HepG2 (cell line): ENCODE data around the gene CLDN7. TPM values are rescaled to one million over a fixed set of nuclear protein-coding genes. Genes with fewer than 3 reads are reported as not detected.

Experiments used
- DNMT3B ChIP-seq: conservative IDR thresholded peaks from 2 replicates; pipeline ENCODE4 v1.6.1; 2016; ENCODE audit warnings: missing biosample characterization, control low read depth
- ELF3 ChIP-seq: IDR thresholded peaks from 2 replicates; pipeline ENCODE4 v1.6.1; 2016; ENCODE audit warnings: missing genetic modification reagents, missing compliant biosample characterization
- JARID2 ChIP-seq: sonication (generic); formaldehyde crosslinking; IDR thresholded peaks from 2 replicates; pipeline ENCODE4 v1.8.1; 2023; ENCODE audit warnings: missing genetic modification reagents, inconsistent platforms; ENCODE audit not compliant: insufficient replicate concordance
- NFKB2 ChIP-seq: sonication (generic); formaldehyde crosslinking; IDR thresholded peaks from 2 replicates; pipeline ENCODE4 v1.4.0; 2020; ENCODE audit warnings: missing genetic modification reagents, borderline replicate concordance
- PTBP1 ChIP-seq: fragments of 200-400 bp; formaldehyde crosslinking; IDR thresholded peaks from 2 replicates; pipeline ENCODE4 v1.6.1; 2018; ENCODE audit warnings: low read length, low read depth; ENCODE audit not compliant: poor library complexity, severe bottlenecking
- RFXANK ChIP-seq: IDR thresholded peaks from 2 replicates; pipeline ENCODE4 v1.6.1; 2016
- SATB2 ChIP-seq: sonication (generic); formaldehyde crosslinking; IDR thresholded peaks from 2 replicates; pipeline ENCODE4 v1.5.0; 2020; ENCODE audit warnings: missing genetic modification reagents
- SMARCE1 ChIP-seq: fragments of 450-650 bp; IDR thresholded peaks from 2 replicates; pipeline ENCODE4 v1.6.1; 2017; ENCODE audit warnings: borderline replicate concordance
- TEAD2 ChIP-seq: sonication (generic); formaldehyde crosslinking; IDR thresholded peaks from 2 replicates; pipeline ENCODE4 v1.9.0; 2021; ENCODE audit warnings: missing genetic modification reagents
- ZMYM2 ChIP-seq: sonication (generic); formaldehyde crosslinking; IDR thresholded peaks from 2 replicates; pipeline ENCODE4 v1.8.0; 2022; ENCODE audit warnings: mild to moderate bottlenecking, missing genetic modification reagents
- ZNF501 ChIP-seq: sonication (generic); formaldehyde crosslinking; IDR thresholded peaks from 2 replicates; pipeline ENCODE4 v1.5.1; 2020; ENCODE audit warnings: mild to moderate bottlenecking, moderate library complexity, missing genetic modification reagents
- ZNF567 ChIP-seq: sonication (generic); formaldehyde crosslinking; IDR thresholded peaks from 2 replicates; pipeline ENCODE4 v1.8.1; 2023; ENCODE audit warnings: mild to moderate bottlenecking, missing genetic modification reagents, borderline replicate concordance
- ZNF615 ChIP-seq: sonication (generic); formaldehyde crosslinking; IDR thresholded peaks from 2 replicates; pipeline ENCODE4 v1.5.0; 2020; ENCODE audit warnings: mild to moderate bottlenecking, missing genetic modification reagents, borderline replicate concordance
- ZSCAN22 ChIP-seq: sonication (generic); formaldehyde crosslinking; IDR thresholded peaks from 2 replicates; pipeline ENCODE4 v1.4.0; 2020; ENCODE audit warnings: mild to moderate bottlenecking, missing genetic modification reagents
- polyA plus RNA-seq, 8 experiments: library from polyadenylated mRNA; depleted of rRNA in 3 of 8; stranded (reverse) in 7 of 8; unstranded in 1 of 8; fragments of >200 nt; fragmentation: Illumina TruSeq in 4 of 8; extraction: Trizol in 4 of 8; gene quantifications; 2 replicates each; pipeline versions ENCODE4 v1.2.1 to v1.2.3, GENCODE V29; 2011 to 2016; ENCODE audit warnings: low read depth in 4 of 8, missing spikeins in 1 of 8, mixed read lengths in 1 of 8; ENCODE audit not compliant: insufficient read depth in 1 of 8
- total RNA-seq, 5 experiments: library from RNA; depleted of rRNA; stranded (reverse); fragments of >200 nt; fragmentation: Illumina TruSeq; extraction: Trizol; gene quantifications; 2 replicates each; pipeline ENCODE4 v1.2.3, GENCODE V29; 2016; ENCODE audit warnings: low read depth in 1 of 5
- TF ChIP-seq, protein P1 (sequence below): sonication (generic); formaldehyde crosslinking; IDR thresholded peaks from 2 replicates; pipeline ENCODE4 v1.8.1; 2022; ENCODE audit warnings: low read depth, mild to moderate bottlenecking, missing genetic modification reagents
- TF ChIP-seq, protein P2 (sequence below): sonication (generic); formaldehyde crosslinking; IDR thresholded peaks from 2 replicates; pipeline ENCODE4 v1.5.0; 2020; ENCODE audit warnings: missing genetic modification reagents
- TF ChIP-seq, protein P3 (sequence below): sonication (generic); formaldehyde crosslinking; IDR thresholded peaks from 2 replicates; pipeline ENCODE4 v1.5.0; 2020; ENCODE audit warnings: mild to moderate bottlenecking, low read depth, missing genetic modification reagents, borderline replicate concordance
- TF ChIP-seq, protein P4 (sequence below): sonication (generic); formaldehyde crosslinking; IDR thresholded peaks from 2 replicates; pipeline ENCODE4 v1.8.1; 2023; ENCODE audit warnings: mild to moderate bottlenecking, missing genetic modification reagents
- TF ChIP-seq, protein P5 (sequence below): sonication (generic); formaldehyde crosslinking; IDR thresholded peaks from 2 replicates; pipeline ENCODE4 v1.4.0; 2020; ENCODE audit warnings: missing genetic modification reagents, borderline replicate concordance

CLDN7 gene
- total and polyA plus RNA-seq, 2 of the 13 experiments (the other 11 are each of a cell fraction or from before 2014, with no cell fraction given): not detected

DNA sequence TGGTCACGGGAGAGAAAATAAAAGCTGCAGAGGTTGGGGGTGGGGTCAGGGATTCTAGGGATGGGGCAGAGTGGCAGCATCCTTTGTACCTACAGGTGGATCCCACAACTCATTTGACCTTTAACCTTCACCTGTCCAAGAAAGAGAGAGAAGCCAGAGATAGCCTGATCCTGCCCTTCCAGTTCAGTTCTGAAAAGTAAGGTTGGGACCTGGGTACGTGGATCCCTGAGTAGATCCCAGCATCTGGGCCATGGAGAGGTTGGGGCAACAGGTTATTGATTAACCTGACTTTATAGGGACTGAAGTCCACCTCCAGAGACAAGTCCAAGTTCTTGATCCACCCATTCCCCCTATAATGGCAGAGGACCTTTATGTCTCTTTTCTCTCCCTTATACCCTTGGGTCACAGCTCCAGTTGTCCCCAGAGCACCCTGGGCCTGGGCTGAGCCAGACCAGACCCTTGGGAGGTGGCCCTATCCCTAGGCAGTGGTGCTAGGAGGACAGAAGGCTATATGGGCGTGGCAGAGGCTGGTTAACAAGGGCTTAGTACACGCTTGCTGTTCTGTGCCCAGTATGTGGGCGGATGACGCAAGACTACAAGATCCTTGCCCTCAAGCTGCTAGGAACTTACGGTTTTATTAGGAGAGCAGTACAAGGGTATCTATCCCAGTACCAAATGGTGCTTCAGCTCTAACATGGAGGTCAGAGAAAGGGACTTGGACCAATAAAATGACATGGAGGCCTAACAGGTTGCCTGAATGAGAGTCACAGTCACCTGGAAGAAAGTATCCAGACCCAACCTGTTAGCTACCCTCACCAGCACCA, 3.3 kb downstream of the CLDN7 start (continued):
- TF ChIP-seq, protein P1, sequence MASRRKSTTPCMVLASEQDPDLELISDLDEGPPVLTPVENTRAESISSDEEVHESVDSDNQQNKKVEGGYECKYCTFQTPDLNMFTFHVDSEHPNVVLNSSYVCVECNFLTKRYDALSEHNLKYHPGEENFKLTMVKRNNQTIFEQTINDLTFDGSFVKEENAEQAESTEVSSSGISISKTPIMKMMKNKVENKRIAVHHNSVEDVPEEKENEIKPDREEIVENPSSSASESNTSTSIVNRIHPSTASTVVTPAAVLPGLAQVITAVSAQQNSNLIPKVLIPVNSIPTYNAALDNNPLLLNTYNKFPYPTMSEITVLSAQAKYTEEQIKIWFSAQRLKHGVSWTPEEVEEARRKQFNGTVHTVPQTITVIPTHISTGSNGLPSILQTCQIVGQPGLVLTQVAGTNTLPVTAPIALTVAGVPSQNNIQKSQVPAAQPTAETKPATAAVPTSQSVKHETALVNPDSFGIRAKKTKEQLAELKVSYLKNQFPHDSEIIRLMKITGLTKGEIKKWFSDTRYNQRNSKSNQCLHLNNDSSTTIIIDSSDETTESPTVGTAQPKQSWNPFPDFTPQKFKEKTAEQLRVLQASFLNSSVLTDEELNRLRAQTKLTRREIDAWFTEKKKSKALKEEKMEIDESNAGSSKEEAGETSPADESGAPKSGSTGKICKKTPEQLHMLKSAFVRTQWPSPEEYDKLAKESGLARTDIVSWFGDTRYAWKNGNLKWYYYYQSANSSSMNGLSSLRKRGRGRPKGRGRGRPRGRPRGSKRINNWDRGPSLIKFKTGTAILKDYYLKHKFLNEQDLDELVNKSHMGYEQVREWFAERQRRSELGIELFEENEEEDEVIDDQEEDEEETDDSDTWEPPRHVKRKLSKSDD (CRISPR knock-in tag): no peak
- TF ChIP-seq ZMYM2 (CRISPR knock-in tag) (no peak), ZNF501 (peak; percentile 76), ZSCAN22 (CRISPR knock-in tag) (no peak), TEAD2 (CRISPR knock-in tag) (no peak), SATB2 (CRISPR knock-in tag) (no peak), JARID2 (CRISPR knock-in tag) (no peak), ZNF567 (CRISPR knock-in tag) (no peak), DNMT3B (0 out of 2 replicates have a peak, but pooled peaks have one; percentile 23), ZNF615 (CRISPR knock-in tag) (no peak), SMARCE1 (no peak), NFKB2 (no peak), PTBP1 (no peak), ELF3 (0 out of 2 replicates have a peak, but pooled peaks have one; percentile 8), RFXANK (CRISPR knock-in tag) (no peak)
- TF ChIP-seq, protein P2, sequence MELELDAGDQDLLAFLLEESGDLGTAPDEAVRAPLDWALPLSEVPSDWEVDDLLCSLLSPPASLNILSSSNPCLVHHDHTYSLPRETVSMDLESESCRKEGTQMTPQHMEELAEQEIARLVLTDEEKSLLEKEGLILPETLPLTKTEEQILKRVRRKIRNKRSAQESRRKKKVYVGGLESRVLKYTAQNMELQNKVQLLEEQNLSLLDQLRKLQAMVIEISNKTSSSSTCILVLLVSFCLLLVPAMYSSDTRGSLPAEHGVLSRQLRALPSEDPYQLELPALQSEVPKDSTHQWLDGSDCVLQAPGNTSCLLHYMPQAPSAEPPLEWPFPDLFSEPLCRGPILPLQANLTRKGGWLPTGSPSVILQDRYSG: no peak
- TF ChIP-seq, protein P3, sequence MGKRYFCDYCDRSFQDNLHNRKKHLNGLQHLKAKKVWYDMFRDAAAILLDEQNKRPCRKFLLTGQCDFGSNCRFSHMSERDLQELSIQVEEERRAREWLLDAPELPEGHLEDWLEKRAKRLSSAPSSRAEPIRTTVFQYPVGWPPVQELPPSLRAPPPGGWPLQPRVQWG: no peak
- TF ChIP-seq, protein P4, sequence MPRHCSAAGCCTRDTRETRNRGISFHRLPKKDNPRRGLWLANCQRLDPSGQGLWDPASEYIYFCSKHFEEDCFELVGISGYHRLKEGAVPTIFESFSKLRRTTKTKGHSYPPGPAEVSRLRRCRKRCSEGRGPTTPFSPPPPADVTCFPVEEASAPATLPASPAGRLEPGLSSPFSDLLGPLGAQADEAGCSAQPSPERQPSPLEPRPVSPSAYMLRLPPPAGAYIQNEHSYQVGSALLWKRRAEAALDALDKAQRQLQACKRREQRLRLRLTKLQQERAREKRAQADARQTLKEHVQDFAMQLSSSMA (CRISPR knock-in tag): no peak
- TF ChIP-seq, protein P5, sequence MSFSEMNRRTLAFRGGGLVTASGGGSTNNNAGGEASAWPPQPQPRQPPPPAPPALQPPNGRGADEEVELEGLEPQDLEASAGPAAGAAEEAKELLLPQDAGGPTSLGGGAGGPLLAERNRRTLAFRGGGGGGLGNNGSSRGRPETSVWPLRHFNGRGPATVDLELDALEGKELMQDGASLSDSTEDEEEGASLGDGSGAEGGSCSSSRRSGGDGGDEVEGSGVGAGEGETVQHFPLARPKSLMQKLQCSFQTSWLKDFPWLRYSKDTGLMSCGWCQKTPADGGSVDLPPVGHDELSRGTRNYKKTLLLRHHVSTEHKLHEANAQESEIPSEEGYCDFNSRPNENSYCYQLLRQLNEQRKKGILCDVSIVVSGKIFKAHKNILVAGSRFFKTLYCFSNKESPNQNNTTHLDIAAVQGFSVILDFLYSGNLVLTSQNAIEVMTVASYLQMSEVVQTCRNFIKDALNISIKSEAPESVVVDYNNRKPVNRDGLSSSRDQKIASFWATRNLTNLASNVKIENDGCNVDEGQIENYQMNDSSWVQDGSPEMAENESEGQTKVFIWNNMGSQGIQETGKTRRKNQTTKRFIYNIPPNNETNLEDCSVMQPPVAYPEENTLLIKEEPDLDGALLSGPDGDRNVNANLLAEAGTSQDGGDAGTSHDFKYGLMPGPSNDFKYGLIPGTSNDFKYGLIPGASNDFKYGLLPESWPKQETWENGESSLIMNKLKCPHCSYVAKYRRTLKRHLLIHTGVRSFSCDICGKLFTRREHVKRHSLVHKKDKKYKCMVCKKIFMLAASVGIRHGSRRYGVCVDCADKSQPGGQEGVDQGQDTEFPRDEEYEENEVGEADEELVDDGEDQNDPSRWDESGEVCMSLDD (CRISPR knock-in tag): no peak
